K562 (cell line): ENCODE data around the gene MINDY3. TPM values are rescaled to one million over a fixed set of nuclear protein-coding genes. Genes with fewer than 3 reads are reported as not detected.

Experiments
- CHAMP1 ChIP-seq: fragments of 450-650 bp; IDR thresholded peaks from 2 replicates; pipeline ENCODE4 v1.6.1; 2016; ENCODE audit warnings: mild to moderate bottlenecking
- ETV1 ChIP-seq: fragments of 450-650 bp; conservative IDR thresholded peaks from 2 replicates; pipeline ENCODE4 v1.6.1; 2016; ENCODE audit warnings: missing genetic modification characterization, control low read depth, low read depth, missing compliant biosample characterization
- NCOA1 ChIP-seq: fragments of 450-650 bp; IDR thresholded peaks from 2 replicates; pipeline ENCODE4 v1.6.1; 2016; ENCODE audit warnings: low read depth
- NCOA4 ChIP-seq: fragments of 450-650 bp; IDR thresholded peaks from 2 replicates; pipeline ENCODE4 v1.6.1; 2018; ENCODE audit warnings: mild to moderate bottlenecking; ENCODE audit not compliant: partially characterized antibody
- PKNOX1 ChIP-seq: fragments of 450-650 bp; IDR thresholded peaks from 2 replicates; pipeline ENCODE4 v1.6.1; 2016
- polyA plus RNA-seq, 8 experiments: library from polyadenylated mRNA; depleted of rRNA in 4 of 8; stranded (reverse) in 5 of 8; unstranded in 3 of 8; fragments of >200 nt; fragmentation: Nextera tagmentation in 2 of 8; fragmentation: Illumina TruSeq in 1 of 8; extraction: Ambion mirVana in 2 of 8; extraction: Trizol in 1 of 8; gene quantifications; 2 replicates each; pipeline versions ENCODE4 v1.2.1 to v1.2.3, GENCODE V29; 2011 to 2014; ENCODE audit warnings: inconsistent platforms in 1 of 8, missing spikeins in 1 of 8
- total RNA-seq, 7 experiments: library from RNA; depleted of rRNA in 6 of 7; stranded (reverse); fragments of >200 nt in 6 of 7; fragmentation: Illumina TruSeq in 2 of 7; extraction: Trizol in 2 of 7; gene quantifications; 2 replicates each; pipeline versions ENCODE4 v1.2.1 to v1.2.3, GENCODE V29; 2011 to 2021; ENCODE audit warnings: low replicate concordance in 1 of 7
- TF ChIP-seq, protein P1 (sequence below): fragments of 450-650 bp; IDR thresholded peaks from 2 replicates; pipeline ENCODE4 v1.6.1; 2018; ENCODE audit warnings: mild to moderate bottlenecking, low read depth; ENCODE audit not compliant: partially characterized antibody
- TF ChIP-seq, protein P2 (sequence below): fragments of 450-650 bp; IDR thresholded peaks from 2 replicates; pipeline ENCODE4 v1.6.1; 2016; ENCODE audit warnings: mild to moderate bottlenecking, moderate library complexity

Gene MINDY3
- total and polyA plus RNA-seq, 9 of the 15 experiments (the other 6 are each of a cell fraction or from before 2014, with no cell fraction given), result 14.0 to 35.9 (median 23.6) TPM

- TF ChIP-seq, protein P1, sequence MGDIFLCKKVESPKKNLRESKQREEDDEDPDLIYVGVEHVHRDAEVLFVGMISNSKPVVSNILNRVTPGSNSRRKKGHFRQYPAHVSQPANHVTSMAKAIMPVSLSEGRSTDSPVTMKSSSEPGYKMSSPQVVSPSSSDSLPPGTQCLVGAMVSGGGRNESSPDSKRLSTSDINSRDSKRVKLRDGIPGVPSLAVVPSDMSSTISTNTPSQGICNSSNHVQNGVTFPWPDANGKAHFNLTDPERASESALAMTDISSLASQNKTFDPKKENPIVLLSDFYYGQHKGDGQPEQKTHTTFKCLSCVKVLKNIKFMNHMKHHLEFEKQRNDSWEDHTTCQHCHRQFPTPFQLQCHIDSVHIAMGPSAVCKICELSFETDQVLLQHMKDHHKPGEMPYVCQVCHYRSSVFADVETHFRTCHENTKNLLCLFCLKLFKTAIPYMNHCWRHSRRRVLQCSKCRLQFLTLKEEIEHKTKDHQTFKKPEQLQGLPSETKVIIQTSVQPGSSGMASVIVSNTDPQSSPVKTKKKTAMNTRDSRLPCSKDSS, result no peak
- TF ChIP-seq NCOA1, result no peak
- TF ChIP-seq ETV1, result no peak; the same call in 1 of the 2 replicates
- TF ChIP-seq PKNOX1, result peak; percentile 23; the same call in 1 of the 2 replicates
- TF ChIP-seq, protein P2, sequence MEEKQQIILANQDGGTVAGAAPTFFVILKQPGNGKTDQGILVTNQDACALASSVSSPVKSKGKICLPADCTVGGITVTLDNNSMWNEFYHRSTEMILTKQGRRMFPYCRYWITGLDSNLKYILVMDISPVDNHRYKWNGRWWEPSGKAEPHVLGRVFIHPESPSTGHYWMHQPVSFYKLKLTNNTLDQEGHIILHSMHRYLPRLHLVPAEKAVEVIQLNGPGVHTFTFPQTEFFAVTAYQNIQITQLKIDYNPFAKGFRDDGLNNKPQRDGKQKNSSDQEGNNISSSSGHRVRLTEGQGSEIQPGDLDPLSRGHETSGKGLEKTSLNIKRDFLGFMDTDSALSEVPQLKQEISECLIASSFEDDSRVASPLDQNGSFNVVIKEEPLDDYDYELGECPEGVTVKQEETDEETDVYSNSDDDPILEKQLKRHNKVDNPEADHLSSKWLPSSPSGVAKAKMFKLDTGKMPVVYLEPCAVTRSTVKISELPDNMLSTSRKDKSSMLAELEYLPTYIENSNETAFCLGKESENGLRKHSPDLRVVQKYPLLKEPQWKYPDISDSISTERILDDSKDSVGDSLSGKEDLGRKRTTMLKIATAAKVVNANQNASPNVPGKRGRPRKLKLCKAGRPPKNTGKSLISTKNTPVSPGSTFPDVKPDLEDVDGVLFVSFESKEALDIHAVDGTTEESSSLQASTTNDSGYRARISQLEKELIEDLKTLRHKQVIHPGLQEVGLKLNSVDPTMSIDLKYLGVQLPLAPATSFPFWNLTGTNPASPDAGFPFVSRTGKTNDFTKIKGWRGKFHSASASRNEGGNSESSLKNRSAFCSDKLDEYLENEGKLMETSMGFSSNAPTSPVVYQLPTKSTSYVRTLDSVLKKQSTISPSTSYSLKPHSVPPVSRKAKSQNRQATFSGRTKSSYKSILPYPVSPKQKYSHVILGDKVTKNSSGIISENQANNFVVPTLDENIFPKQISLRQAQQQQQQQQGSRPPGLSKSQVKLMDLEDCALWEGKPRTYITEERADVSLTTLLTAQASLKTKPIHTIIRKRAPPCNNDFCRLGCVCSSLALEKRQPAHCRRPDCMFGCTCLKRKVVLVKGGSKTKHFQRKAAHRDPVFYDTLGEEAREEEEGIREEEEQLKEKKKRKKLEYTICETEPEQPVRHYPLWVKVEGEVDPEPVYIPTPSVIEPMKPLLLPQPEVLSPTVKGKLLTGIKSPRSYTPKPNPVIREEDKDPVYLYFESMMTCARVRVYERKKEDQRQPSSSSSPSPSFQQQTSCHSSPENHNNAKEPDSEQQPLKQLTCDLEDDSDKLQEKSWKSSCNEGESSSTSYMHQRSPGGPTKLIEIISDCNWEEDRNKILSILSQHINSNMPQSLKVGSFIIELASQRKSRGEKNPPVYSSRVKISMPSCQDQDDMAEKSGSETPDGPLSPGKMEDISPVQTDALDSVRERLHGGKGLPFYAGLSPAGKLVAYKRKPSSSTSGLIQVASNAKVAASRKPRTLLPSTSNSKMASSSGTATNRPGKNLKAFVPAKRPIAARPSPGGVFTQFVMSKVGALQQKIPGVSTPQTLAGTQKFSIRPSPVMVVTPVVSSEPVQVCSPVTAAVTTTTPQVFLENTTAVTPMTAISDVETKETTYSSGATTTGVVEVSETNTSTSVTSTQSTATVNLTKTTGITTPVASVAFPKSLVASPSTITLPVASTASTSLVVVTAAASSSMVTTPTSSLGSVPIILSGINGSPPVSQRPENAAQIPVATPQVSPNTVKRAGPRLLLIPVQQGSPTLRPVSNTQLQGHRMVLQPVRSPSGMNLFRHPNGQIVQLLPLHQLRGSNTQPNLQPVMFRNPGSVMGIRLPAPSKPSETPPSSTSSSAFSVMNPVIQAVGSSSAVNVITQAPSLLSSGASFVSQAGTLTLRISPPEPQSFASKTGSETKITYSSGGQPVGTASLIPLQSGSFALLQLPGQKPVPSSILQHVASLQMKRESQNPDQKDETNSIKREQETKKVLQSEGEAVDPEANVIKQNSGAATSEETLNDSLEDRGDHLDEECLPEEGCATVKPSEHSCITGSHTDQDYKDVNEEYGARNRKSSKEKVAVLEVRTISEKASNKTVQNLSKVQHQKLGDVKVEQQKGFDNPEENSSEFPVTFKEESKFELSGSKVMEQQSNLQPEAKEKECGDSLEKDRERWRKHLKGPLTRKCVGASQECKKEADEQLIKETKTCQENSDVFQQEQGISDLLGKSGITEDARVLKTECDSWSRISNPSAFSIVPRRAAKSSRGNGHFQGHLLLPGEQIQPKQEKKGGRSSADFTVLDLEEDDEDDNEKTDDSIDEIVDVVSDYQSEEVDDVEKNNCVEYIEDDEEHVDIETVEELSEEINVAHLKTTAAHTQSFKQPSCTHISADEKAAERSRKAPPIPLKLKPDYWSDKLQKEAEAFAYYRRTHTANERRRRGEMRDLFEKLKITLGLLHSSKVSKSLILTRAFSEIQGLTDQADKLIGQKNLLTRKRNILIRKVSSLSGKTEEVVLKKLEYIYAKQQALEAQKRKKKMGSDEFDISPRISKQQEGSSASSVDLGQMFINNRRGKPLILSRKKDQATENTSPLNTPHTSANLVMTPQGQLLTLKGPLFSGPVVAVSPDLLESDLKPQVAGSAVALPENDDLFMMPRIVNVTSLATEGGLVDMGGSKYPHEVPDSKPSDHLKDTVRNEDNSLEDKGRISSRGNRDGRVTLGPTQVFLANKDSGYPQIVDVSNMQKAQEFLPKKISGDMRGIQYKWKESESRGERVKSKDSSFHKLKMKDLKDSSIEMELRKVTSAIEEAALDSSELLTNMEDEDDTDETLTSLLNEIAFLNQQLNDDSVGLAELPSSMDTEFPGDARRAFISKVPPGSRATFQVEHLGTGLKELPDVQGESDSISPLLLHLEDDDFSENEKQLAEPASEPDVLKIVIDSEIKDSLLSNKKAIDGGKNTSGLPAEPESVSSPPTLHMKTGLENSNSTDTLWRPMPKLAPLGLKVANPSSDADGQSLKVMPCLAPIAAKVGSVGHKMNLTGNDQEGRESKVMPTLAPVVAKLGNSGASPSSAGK, result no peak
- TF ChIP-seq NCOA4, result no peak
- 0 out of 2 replicates have a peak, but pooled peaks have one; percentile 65 for TF ChIP-seq CHAMP1
- TF ChIP-seq, all 486 proteins: peak for 17
Observed at GRCh38 chr10:15860692-15861201, 440 bp upstream of the MINDY3 start (continued).
